Immature natural killer cell (primary cell): ENCODE results near the gene ERO1A. TPM values are rescaled to one million over a fixed set of nuclear protein-coding genes. Genes with fewer than 3 reads are reported as not detected.

ENCODE experiments used
- DNase-seq, 3 donors: peaks; one replicate each; pipeline ENCODE4 v3.0.0; 2022; ENCODE audit warnings: mixed read lengths in 1 of 3
- H3K27ac Mint-ChIP-seq, 6 donors: one replicate each; pipeline ENCODE4 v1.8.0; 2020; ENCODE audit warnings: mixed read lengths in 6 of 6, mild to moderate bottlenecking in 5 of 6, inconsistent platforms in 4 of 6, moderate library complexity in 3 of 6
- H3K27me3 Mint-ChIP-seq, 3 donors: one replicate each; pipeline ENCODE4 v1.8.0; 2020 to 2021; ENCODE audit warnings: low read depth in 3 of 3, mild to moderate bottlenecking in 3 of 3, mixed read lengths in 3 of 3, moderate library complexity in 3 of 3, inconsistent platforms in 1 of 3
- H3K36me3 Mint-ChIP-seq, 3 donors: one replicate each; pipeline ENCODE4 v1.8.0; 2020; ENCODE audit warnings: mixed read lengths in 3 of 3, inconsistent platforms in 2 of 3, mild to moderate bottlenecking in 2 of 3
- H3K4me1 Mint-ChIP-seq, 2 donors: one replicate each; pipeline ENCODE4 v1.8.0; 2020; ENCODE audit warnings: inconsistent platforms in 2 of 2, mild to moderate bottlenecking in 2 of 2, mixed read lengths in 2 of 2, moderate library complexity in 1 of 2
- H3K4me3 Mint-ChIP-seq, 5 donors: one replicate each; pipeline ENCODE4 v1.8.0; 2020; ENCODE audit warnings: mild to moderate bottlenecking in 5 of 5, mixed read lengths in 5 of 5, inconsistent platforms in 3 of 5, moderate library complexity in 3 of 5
- H3K9me3 Mint-ChIP-seq, 6 donors: one replicate each; pipeline ENCODE4 v1.8.0; 2020; ENCODE audit warnings: mild to moderate bottlenecking in 6 of 6, mixed read lengths in 6 of 6, inconsistent platforms in 4 of 6, moderate library complexity in 3 of 6
- polyA plus RNA-seq, 3 donors: library from polyadenylated mRNA; unstranded; fragments of 300-500 nt; fragmentation: Illumina TruSeq; gene quantifications; one replicate each; pipeline ENCODE4 v1.2.3, GENCODE V29; 2021

ERO1A gene
- polyA plus RNA-seq, 3 donors from 2014 or later = 19.3 to 25.8 (median 25.1) TPM

GRCh38 chr14:52690983-52691760, 4.2 kb downstream of the ERO1A start:
- H3K9me3 Mint-ChIP-seq = no peaks in the 10 kb centered on the region
- no peaks in the 10 kb centered on the region for H3K36me3 Mint-ChIP-seq
- H3K27me3 Mint-ChIP-seq = peaks cover 0 to 4% (median 2%) of the 10 kb centered on the region in 3 donors
- peaks cover 25 to 78% of the 10 kb centered on the region in 2 donors for H3K4me1 Mint-ChIP-seq
- no peak for DNase-seq
- no peak overlapping the region for H3K4me3 Mint-ChIP-seq
- H3K27ac Mint-ChIP-seq = no peak overlapping the region

DNA sequence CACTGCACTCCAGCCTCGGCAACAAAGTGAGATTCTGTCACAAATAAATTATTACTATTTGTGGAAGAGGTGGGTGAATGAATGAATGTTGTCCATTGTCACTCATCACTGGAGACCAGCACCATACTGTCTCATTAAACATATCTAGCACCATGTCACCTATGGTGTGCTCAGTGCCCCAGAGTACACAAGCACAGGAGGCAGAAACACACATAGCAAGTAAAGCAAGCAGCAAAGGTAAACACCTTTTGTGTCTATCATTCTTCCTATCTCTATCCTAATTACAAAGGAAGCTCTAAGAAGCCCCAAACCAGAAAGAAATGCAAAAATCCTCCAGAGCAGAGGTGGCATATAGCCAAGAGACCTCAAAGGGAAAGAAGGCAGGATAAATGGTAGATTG, 9.2 kb downstream of the ERO1A start:
- H3K27ac Mint-ChIP-seq = no peak overlapping the region
- no peaks in the 10 kb centered on the region for H3K27me3 Mint-ChIP-seq
- H3K9me3 Mint-ChIP-seq = no peaks in the 10 kb centered on the region
- no peaks in the 10 kb centered on the region for H3K36me3 Mint-ChIP-seq
- H3K4me1 Mint-ChIP-seq = peaks cover 11 to 52% of the 10 kb centered on the region in 2 donors
- DNase-seq = no peak
- H3K4me3 Mint-ChIP-seq = no peak overlapping the region

DNA sequence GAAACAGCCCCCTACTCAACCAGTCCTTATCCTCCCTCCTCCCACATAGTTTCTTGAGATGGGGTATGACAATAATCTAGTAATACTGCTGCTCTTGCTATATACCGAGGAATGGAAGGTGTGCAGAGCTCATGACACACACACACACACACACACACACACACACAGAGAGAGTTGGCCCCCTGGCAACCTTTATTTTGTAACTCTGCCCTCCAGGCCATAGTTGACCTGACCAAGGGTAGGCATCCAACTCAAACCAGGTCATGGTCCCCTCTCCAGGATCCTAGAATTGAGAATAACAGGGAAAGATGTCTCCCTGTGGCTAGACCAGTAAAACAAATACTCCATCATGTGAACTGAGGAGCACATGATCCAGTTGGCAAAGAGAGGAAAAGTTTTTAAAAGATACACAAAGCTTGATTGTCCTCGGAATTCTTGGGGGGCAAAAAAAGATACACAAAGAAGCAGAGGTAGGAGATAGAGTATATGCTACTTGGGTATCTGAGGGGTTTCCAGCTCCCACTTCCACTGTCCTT, 11.3 kb downstream of the ERO1A start:
- H3K9me3 Mint-ChIP-seq = no peaks in the 10 kb centered on the region
- peaks cover 10 to 37% of the 10 kb centered on the region in 2 donors for H3K4me1 Mint-ChIP-seq
- H3K27me3 Mint-ChIP-seq = no peaks in the 10 kb centered on the region
- no peak for DNase-seq
- no peak overlapping the region for H3K4me3 Mint-ChIP-seq
- peak overlapping the region in 2 of 6 donors; percentile 3 to 32 for H3K27ac Mint-ChIP-seq
- peaks cover 0 to under 1% (median 0%) of the 10 kb centered on the region in 3 donors for H3K36me3 Mint-ChIP-seq

DNA sequence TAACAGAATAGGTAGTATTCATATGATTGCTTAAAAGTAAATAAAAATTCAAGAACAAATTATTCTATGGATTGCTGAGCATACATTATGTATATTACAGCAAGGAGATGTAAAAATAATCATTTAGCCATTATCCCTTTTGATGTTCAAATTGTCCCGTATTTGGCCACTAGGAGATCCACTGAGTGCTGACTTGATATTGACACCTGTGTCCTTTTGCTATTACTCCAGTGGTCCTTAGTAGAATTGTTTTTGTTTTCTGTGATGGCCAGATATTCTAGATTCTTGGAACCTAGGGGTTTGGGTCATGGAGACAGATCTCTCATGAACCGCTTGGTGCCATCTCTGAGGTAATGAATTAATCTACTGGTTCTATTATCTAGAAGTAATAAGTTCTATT, 16.8 kb downstream of the ERO1A start:
- no peak overlapping the region for H3K27ac Mint-ChIP-seq
- H3K9me3 Mint-ChIP-seq = no peaks in the 10 kb centered on the region
- no peaks in the 10 kb centered on the region for H3K4me1 Mint-ChIP-seq
- H3K4me3 Mint-ChIP-seq = no peak overlapping the region
- peaks cover 5 to 9% (median 6%) of the 10 kb centered on the region in 3 donors for H3K36me3 Mint-ChIP-seq
- peaks cover 0 to 1% (median 0%) of the 10 kb centered on the region in 3 donors for H3K27me3 Mint-ChIP-seq
- no peak for DNase-seq

- DNase-seq = no peak
- no peak overlapping the region for H3K27ac Mint-ChIP-seq
- no peaks in the 10 kb centered on the region for H3K27me3 Mint-ChIP-seq
- H3K36me3 Mint-ChIP-seq = peaks cover 7 to 28% (median 12%) of the 10 kb centered on the region in 3 donors
- H3K9me3 Mint-ChIP-seq = no peaks in the 10 kb centered on the region
- H3K4me1 Mint-ChIP-seq = no peaks in the 10 kb centered on the region
- H3K4me3 Mint-ChIP-seq = no peak overlapping the region
Measured at GRCh38 chr14:52663850-52664249, 31.5 kb downstream of the ERO1A start.

DNA sequence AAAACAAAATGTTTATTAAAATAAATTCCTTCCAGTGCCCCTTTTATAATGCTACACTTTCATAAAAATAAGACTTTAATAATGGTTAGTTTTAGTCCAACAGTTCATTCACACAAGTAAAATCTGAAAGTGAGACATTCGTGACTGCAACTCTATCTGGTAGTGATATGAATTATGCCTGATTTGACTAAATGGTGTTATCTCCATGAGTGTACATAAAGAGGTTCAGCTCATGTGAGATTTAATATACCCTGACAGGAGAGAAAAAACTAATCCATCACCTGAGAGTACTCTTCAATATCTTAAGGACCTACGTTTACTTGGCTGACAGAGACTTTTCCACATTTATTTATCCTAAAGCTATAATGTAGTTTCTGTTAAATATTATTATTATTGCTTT, 34.0 kb downstream of the ERO1A start:
- Mint-ChIP-seq H3K4me3 (no peak overlapping the region), H3K27ac (no peak overlapping the region), H3K4me1 (no peaks in the 10 kb centered on the region), H3K9me3 (no peaks in the 10 kb centered on the region), H3K36me3 (peaks cover 14 to 39% (median 18%) of the 10 kb centered on the region in 3 donors), H3K27me3 (no peaks in the 10 kb centered on the region)
- DNase-seq = no peak

GRCh38 chr14:52660832-52661231, 34.5 kb downstream of the ERO1A start:
- no peaks in the 10 kb centered on the region for H3K27me3 Mint-ChIP-seq
- no peaks in the 10 kb centered on the region for H3K4me1 Mint-ChIP-seq
- H3K9me3 Mint-ChIP-seq = no peaks in the 10 kb centered on the region
- H3K36me3 Mint-ChIP-seq = peaks cover 14 to 36% (median 16%) of the 10 kb centered on the region in 3 donors
- no peak for DNase-seq
- H3K27ac Mint-ChIP-seq = peak overlapping the region in 2 of 6 donors; percentile 7 to 57
- H3K4me3 Mint-ChIP-seq = no peak overlapping the region

- no peak overlapping the region for H3K4me3 Mint-ChIP-seq
- H3K9me3 Mint-ChIP-seq = no peaks in the 10 kb centered on the region
- peaks cover 11 to 31% (median 14%) of the 10 kb centered on the region in 3 donors for H3K36me3 Mint-ChIP-seq
- no peaks in the 10 kb centered on the region for H3K27me3 Mint-ChIP-seq
- no peak for DNase-seq
- H3K4me1 Mint-ChIP-seq = no peaks in the 10 kb centered on the region
- H3K27ac Mint-ChIP-seq = no peak overlapping the region
Measured at GRCh38 chr14:52660325-52660724, 35.0 kb downstream of the ERO1A start.

- no peaks in the 10 kb centered on the region for H3K9me3 Mint-ChIP-seq
- peaks cover 11 to 26% (median 15%) of the 10 kb centered on the region in 3 donors for H3K36me3 Mint-ChIP-seq
- no peak overlapping the region for H3K4me3 Mint-ChIP-seq
- no peak overlapping the region for H3K27ac Mint-ChIP-seq
- no peak for DNase-seq
- H3K4me1 Mint-ChIP-seq = no peaks in the 10 kb centered on the region
- H3K27me3 Mint-ChIP-seq = no peaks in the 10 kb centered on the region
Measured at GRCh38 chr14:52656905-52657304, 38.5 kb downstream of the ERO1A start.

- Mint-ChIP-seq H3K27ac (no peak overlapping the region), H3K36me3 (peaks cover 20 to 29% (median 22%) of the 10 kb centered on the region in 3 donors), H3K9me3 (no peaks in the 10 kb centered on the region), H3K4me3 (no peak overlapping the region), H3K27me3 (no peaks in the 10 kb centered on the region), H3K4me1 (no peaks in the 10 kb centered on the region)
- DNase-seq = no peak
Measured at GRCh38 chr14:52650774-52651173, 44.6 kb downstream of the ERO1A start.

GRCh38 chr14:52649511-52649910, 45.8 kb downstream of the ERO1A start:
- no peaks in the 10 kb centered on the region for H3K4me1 Mint-ChIP-seq
- no peak overlapping the region for H3K27ac Mint-ChIP-seq
- no peaks in the 10 kb centered on the region for H3K27me3 Mint-ChIP-seq
- no peak for DNase-seq
- H3K36me3 Mint-ChIP-seq = peaks cover 15 to 27% (median 22%) of the 10 kb centered on the region in 3 donors
- H3K9me3 Mint-ChIP-seq = no peaks in the 10 kb centered on the region
- no peak overlapping the region for H3K4me3 Mint-ChIP-seq

DNA sequence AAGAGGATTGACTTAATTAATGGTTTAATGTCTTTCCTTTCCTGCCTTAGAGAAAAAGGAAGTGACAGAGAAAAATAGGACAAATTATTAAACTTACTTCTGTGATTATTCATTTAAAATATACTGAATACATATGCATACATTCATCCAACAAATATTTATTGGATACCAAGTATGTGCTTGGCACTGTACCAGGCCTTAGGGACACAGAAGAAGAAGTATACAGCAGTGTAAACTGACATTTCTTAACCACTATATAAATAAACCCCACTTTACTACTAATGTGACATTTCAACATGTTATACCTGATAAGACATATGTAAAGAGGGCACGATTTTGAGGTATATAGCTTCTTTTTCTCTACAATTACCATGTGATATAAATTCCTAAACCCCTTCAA, 53.6 kb downstream of the ERO1A start:
- Mint-ChIP-seq H3K27ac (no peak overlapping the region), H3K4me1 (no peaks in the 10 kb centered on the region), H3K36me3 (peaks cover 13 to 28% (median 27%) of the 10 kb centered on the region in 3 donors), H3K4me3 (no peak overlapping the region), H3K27me3 (no peaks in the 10 kb centered on the region), H3K9me3 (peaks cover 0 to 1% (median 0%) of the 10 kb centered on the region in 6 donors)
- no peak for DNase-seq

DNA sequence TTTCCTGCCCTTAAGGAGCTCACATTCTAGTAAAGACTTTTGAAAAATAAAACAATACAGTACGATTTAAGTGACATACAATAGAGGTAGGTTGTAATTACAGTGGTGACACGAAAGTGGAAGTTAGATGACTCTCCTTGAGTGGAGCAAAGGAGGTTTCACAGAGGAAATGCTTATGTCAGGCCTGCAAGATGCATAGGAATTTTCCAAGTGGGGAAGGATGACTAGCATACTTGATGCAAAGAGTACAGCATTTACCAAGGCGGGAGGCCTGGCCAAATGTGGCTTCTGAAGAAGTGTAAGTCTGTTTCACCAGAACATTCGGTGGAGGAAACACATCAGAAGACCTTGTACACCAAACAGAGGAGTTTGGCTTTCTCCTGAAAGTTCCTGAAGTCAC, 55.2 kb downstream of the ERO1A start:
- H3K27ac Mint-ChIP-seq = peak overlapping the region in 1 of 6 donors; percentile 24
- H3K9me3 Mint-ChIP-seq = peaks cover 0 to 1% (median 0%) of the 10 kb centered on the region in 6 donors
- no peaks in the 10 kb centered on the region for H3K4me1 Mint-ChIP-seq
- DNase-seq = no peak
- H3K36me3 Mint-ChIP-seq = peaks cover 13 to 21% (median 19%) of the 10 kb centered on the region in 3 donors
- H3K4me3 Mint-ChIP-seq = no peak overlapping the region
- no peaks in the 10 kb centered on the region for H3K27me3 Mint-ChIP-seq

DNA sequence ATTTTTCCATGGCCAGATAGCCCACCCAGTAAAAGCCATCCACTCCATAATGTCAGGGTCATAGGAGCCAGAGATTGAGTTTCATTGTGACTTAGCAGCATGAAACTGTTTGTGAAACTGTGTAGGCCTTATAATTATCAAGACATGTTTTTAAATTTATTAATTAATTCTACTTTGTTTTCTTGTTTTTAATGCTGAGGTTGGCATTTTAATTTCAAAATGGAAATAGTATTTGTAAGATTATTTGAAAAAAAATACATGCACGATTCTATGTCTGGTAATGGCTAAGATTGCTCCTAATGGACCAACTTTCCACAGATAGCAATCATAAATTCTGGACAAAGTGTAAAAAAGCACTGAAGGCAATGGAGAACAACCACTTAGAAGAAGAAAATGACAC, 75.7 kb downstream of the ERO1A start:
- H3K27ac Mint-ChIP-seq = no peak overlapping the region
- DNase-seq = no peak
- H3K27me3 Mint-ChIP-seq = peaks cover 0 to 2% (median 1%) of the 10 kb centered on the region in 3 donors
- no peaks in the 10 kb centered on the region for H3K36me3 Mint-ChIP-seq
- no peaks in the 10 kb centered on the region for H3K4me1 Mint-ChIP-seq
- H3K9me3 Mint-ChIP-seq = peaks cover 0 to 1% (median 0%) of the 10 kb centered on the region in 6 donors
- no peak overlapping the region for H3K4me3 Mint-ChIP-seq
